CD14-positive monocyte (primary cell): ENCODE measurements around the gene POLL. TPM values are rescaled to one million over a fixed set of nuclear protein-coding genes. Genes with fewer than 3 reads are reported as not detected.
"Not testable (repeated sequence)": the region's sequence is repeated elsewhere in the genome, so short reads cannot be mapped to it uniquely, and the experiment has no call there.

Experiments used
- DNase-seq, 3 donors: peaks; one replicate each; pipeline ENCODE4 v3.0.0-alpha.2; 2011 to 2022
- H2AFZ ChIP-seq: 2 replicates; pipeline ENCODE4 v1.6.0; 2012; ENCODE audit warnings: mild to moderate bottlenecking, low read depth, low read length, inconsistent platforms; ENCODE audit not compliant: insufficient read depth, poor library complexity, severe bottlenecking
- H3K27ac ChIP-seq, 2 donors: 1 replicate in 1 of 2; 2 replicates in 1 of 2; pipeline ENCODE4 v1.5.1; 2012 to 2013; ENCODE audit warnings: low read length in 2 of 2, control low read depth in 1 of 2, inconsistent platforms in 1 of 2, low read depth in 1 of 2, mild to moderate bottlenecking in 1 of 2
- H3K27me3 ChIP-seq, 2 donors: one replicate each; pipeline versions ENCODE4 v1.6.0 to v1.6.1; 2011 to 2013; ENCODE audit warnings: low read length in 2 of 2; ENCODE audit not compliant: control insufficient read depth in 2 of 2, insufficient read depth in 2 of 2
- H3K36me3 ChIP-seq, 2 donors: replicated peaks in 1 of 2; 1 replicate in 1 of 2; 2 replicates in 1 of 2; pipeline versions ENCODE4 v1.5.1 to v1.6.1; 2012 to 2013; ENCODE audit warnings: low read length in 2 of 2, control low read depth in 1 of 2, inconsistent platforms in 1 of 2, mild to moderate bottlenecking in 1 of 2; ENCODE audit not compliant: insufficient read depth in 2 of 2, control insufficient read depth in 1 of 2
- H3K4me1 ChIP-seq, 2 donors: 1 replicate in 1 of 2; 2 replicates in 1 of 2; pipeline versions ENCODE4 v1.5.1 to v1.6.1; 2012 to 2013; ENCODE audit warnings: low read length in 2 of 2, control low read depth in 1 of 2, inconsistent platforms in 1 of 2, mild to moderate bottlenecking in 1 of 2, moderate library complexity in 1 of 2; ENCODE audit not compliant: insufficient read depth in 2 of 2, control insufficient read depth in 1 of 2
- H3K4me2 ChIP-seq: replicated peaks from 2 replicates; pipeline ENCODE3; 2012; ENCODE audit warnings: low read length, moderate library complexity, mild to moderate bottlenecking; ENCODE audit not compliant: poor library complexity, severe bottlenecking; ENCODE audit errors: extremely low read depth
- H3K4me3 ChIP-seq, 3 experiments: fragments of 200-600 bp in 1 of 3; sonication (generic) in 1 of 3; replicated peaks in 1 of 3; 1 replicate in 2 of 3; 2 replicates in 1 of 3; pipeline ENCODE4 v1.5.1; 2011 to 2013; ENCODE audit warnings: low read length in 3 of 3, mild to moderate bottlenecking in 3 of 3, control low read depth in 2 of 3, low read depth in 2 of 3, inconsistent platforms in 1 of 3, moderate library complexity in 1 of 3
- H3K79me2 ChIP-seq: 2 replicates; pipeline ENCODE4 v1.6.0; 2012; ENCODE audit warnings: mild to moderate bottlenecking, control low read depth, inconsistent platforms, low read length, moderate library complexity; ENCODE audit not compliant: insufficient read depth
- H3K9ac ChIP-seq: 2 replicates; pipeline ENCODE4 v1.6.0; 2017; ENCODE audit warnings: low read length, mild to moderate bottlenecking; ENCODE audit not compliant: insufficient read depth, poor library complexity, severe bottlenecking
- H3K9me3 ChIP-seq, 2 donors: replicated peaks in 1 of 2; 1 replicate in 1 of 2; 2 replicates in 1 of 2; pipeline versions ENCODE4 v1.5.1 to v1.6.1; 2012 to 2013; ENCODE audit warnings: low read length in 2 of 2, control low read depth in 1 of 2; ENCODE audit not compliant: control insufficient read depth in 1 of 2, insufficient read depth in 1 of 2
- H4K20me1 ChIP-seq: 2 replicates; pipeline ENCODE4 v1.6.0; 2012; ENCODE audit warnings: mild to moderate bottlenecking, low read length, control low read depth, moderate library complexity; ENCODE audit not compliant: insufficient read depth
- H3K27ac Mint-ChIP-seq, 7 donors: one replicate each; pipeline ENCODE4 v1.8.0; 2020; ENCODE audit warnings: mild to moderate bottlenecking in 7 of 7, mixed read lengths in 7 of 7, moderate library complexity in 6 of 7, inconsistent platforms in 2 of 7
- H3K27me3 Mint-ChIP-seq, 3 donors: one replicate each; pipeline ENCODE4 v1.8.0; 2021 to 2022; ENCODE audit warnings: low read depth in 3 of 3, mild to moderate bottlenecking in 3 of 3, mixed read lengths in 3 of 3, moderate library complexity in 3 of 3, inconsistent platforms in 1 of 3
- H3K36me3 Mint-ChIP-seq, 2 donors: one replicate each; pipeline ENCODE4 v1.8.0; 2020; ENCODE audit warnings: mixed read lengths in 2 of 2, inconsistent platforms in 1 of 2, mild to moderate bottlenecking in 1 of 2
- H3K4me1 Mint-ChIP-seq: one replicate; pipeline ENCODE4 v1.8.0; 2020; ENCODE audit warnings: mild to moderate bottlenecking, mixed read lengths
- H3K4me3 Mint-ChIP-seq, 2 donors: one replicate each; pipeline ENCODE4 v1.8.0; 2020; ENCODE audit warnings: mild to moderate bottlenecking in 2 of 2, mixed read lengths in 2 of 2, moderate library complexity in 1 of 2
- H3K9me3 Mint-ChIP-seq, 7 donors: one replicate each; pipeline ENCODE4 v1.8.0; 2020 to 2022; ENCODE audit warnings: mixed read lengths in 7 of 7, mild to moderate bottlenecking in 6 of 7, moderate library complexity in 6 of 7, inconsistent platforms in 2 of 7
- WGBS: methylation state at CpG from one replicate; pipeline ENCODE4 v1.1.5; 2013; ENCODE audit warnings: missing lambda C conversion rate; ENCODE audit not compliant: insufficient coverage; 5-methylcytosine and 5-hydroxymethylcytosine counted together
- intact Hi-C, 2 donors: fragments of 100-400 bp; cut with micrococcal nuclease; formaldehyde crosslinking; loops; one replicate each; pipeline versions ENCODE4 v1.15.0 to v1.15.1; 2023
- polyA plus RNA-seq, 3 donors: library from polyadenylated mRNA; depleted of rRNA in 1 of 3; unstranded in 2 of 3; stranded (reverse) in 1 of 3; fragments of 300-500 nt in 2 of 3; fragments of >200 nt in 1 of 3; fragmentation: Illumina TruSeq in 2 of 3; gene quantifications; 1 replicate in 2 of 3; 2 replicates in 1 of 3; pipeline ENCODE4 v1.2.3, GENCODE V29; 2012 to 2021
- TF ChIP-seq, protein P1 (sequence below): fragments of 200-600 bp; IDR thresholded peaks from one replicate; pipeline ENCODE4 v1.8.0; 2022; ENCODE audit warnings: antibody characterized with exemption, mild to moderate bottlenecking

The POLL gene
- polyA plus RNA-seq, 3 donors, result 9.9 to 37.0 (median 10.6) TPM

GRCh38 chr10:101595591-101596433 is 7.8 kb upstream of the POLL start:
- H2AFZ ChIP-seq, result no peak overlapping the region
- DNase-seq, result no peak
- H3K36me3 ChIP-seq, result peaks cover 2 to 6% of the 10 kb centered on the region in 2 donors
- no peak overlapping the region for H3K9ac ChIP-seq
- Mint-ChIP-seq H3K9me3 (no peaks in the 10 kb centered on the region), H3K4me1 (peaks cover 33% of the 10 kb centered on the region), H3K4me3 (no peak overlapping the region), H3K36me3 (peaks cover 0 to 10% of the 10 kb centered on the region in 2 donors), H3K27me3 (no peaks in the 10 kb centered on the region), H3K27ac (no peak overlapping the region)
- peaks cover 32 to 35% of the 10 kb centered on the region in 2 donors for H3K4me1 ChIP-seq
- TF ChIP-seq, protein P1, sequence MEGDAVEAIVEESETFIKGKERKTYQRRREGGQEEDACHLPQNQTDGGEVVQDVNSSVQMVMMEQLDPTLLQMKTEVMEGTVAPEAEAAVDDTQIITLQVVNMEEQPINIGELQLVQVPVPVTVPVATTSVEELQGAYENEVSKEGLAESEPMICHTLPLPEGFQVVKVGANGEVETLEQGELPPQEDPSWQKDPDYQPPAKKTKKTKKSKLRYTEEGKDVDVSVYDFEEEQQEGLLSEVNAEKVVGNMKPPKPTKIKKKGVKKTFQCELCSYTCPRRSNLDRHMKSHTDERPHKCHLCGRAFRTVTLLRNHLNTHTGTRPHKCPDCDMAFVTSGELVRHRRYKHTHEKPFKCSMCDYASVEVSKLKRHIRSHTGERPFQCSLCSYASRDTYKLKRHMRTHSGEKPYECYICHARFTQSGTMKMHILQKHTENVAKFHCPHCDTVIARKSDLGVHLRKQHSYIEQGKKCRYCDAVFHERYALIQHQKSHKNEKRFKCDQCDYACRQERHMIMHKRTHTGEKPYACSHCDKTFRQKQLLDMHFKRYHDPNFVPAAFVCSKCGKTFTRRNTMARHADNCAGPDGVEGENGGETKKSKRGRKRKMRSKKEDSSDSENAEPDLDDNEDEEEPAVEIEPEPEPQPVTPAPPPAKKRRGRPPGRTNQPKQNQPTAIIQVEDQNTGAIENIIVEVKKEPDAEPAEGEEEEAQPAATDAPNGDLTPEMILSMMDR, result no peak
- intact Hi-C loops, result no loop called here
- no peak overlapping the region for H3K4me3 ChIP-seq
- H4K20me1 ChIP-seq, result no peaks in the 10 kb centered on the region
- H3K27me3 ChIP-seq, result no peaks in the 10 kb centered on the region
- H3K27ac ChIP-seq, result no peak overlapping the region
- H3K79me2 ChIP-seq, result no peaks in the 10 kb centered on the region
- no peaks in the 10 kb centered on the region for H3K9me3 ChIP-seq
- WGBS, result 100% methylated on average over 2 of the region's 13 CpGs
- H3K4me2 ChIP-seq, result no peak overlapping the region

DNA sequence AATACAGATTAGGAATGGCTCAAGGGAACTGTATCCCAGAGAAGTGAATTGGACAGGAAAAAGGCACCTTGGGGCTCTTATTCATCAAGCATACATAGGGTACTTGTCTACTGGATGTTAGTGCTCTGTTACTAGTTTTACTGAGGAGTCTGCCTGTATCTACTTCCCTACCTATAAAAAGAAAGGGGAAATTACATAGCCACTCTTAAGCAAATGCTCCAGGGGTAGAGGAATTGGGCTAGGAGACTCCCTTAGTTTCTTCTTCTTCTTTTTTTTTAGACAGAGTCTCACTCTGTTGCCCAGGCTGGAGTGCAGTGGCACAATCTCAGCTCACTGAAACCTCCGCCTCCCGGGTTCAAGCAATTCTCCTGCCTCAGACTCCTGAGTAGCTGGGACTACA is 5.3 kb upstream of the POLL start:
- H3K27me3 ChIP-seq, H3K9me3 Mint-ChIP-seq, H4K20me1 ChIP-seq, H3K79me2 ChIP-seq, H3K9me3 ChIP-seq, H3K36me3 ChIP-seq, H3K36me3 Mint-ChIP-seq, intact Hi-C loops, H3K27me3 Mint-ChIP-seq: not testable (repeated sequence)
- H3K27ac Mint-ChIP-seq, result peak overlapping the region; percentile 58 to 92 (median 78)
- peak overlapping the region; percentile 1 for H3K9ac ChIP-seq
- H3K4me1 ChIP-seq, result peaks cover 42 to 43% of the 10 kb centered on the region in 2 donors
- H3K4me3 ChIP-seq, result peak overlapping the region in 1 of 3 experiments; percentile 39
- H3K4me2 ChIP-seq, result peak overlapping the region; percentile 74
- H3K4me3 Mint-ChIP-seq, result peak overlapping the region; percentile 47 to 68
- peak overlapping the region; percentile 10 for H2AFZ ChIP-seq
- peak; percentile 43 to 74 (median 69) for DNase-seq
- H3K27ac ChIP-seq, result peak overlapping the region; percentile 59 to 66
- H3K4me1 Mint-ChIP-seq, result peaks cover 41% of the 10 kb centered on the region
- no CpG with 5 or more reads among the region's 2 CpGs for WGBS
